CD4-positive, alpha-beta T cell treated with Interleukin-6 at 100 ng/mL for 8 hours (primary cell): Measurements from ENCODE around the gene CHST12.
"Not testable (repeated sequence)": the region's sequence is repeated elsewhere in the genome, so short reads cannot be mapped to it uniquely, and the experiment has no call there.

ENCODE experiments used
- DNase-seq: peaks from one replicate; pipeline ENCODE4 v3.0.0-alpha.2; 2020; ENCODE audit warnings: mixed read lengths, low spot score

The CHST12 gene

GRCh38 chr7:2460641-2461040 is 57.2 kb downstream of the CHST12 start:
- DNase-seq, result no peak

- DNase-seq, result no peak
These were observed 58.0 kb downstream of the CHST12 start for GRCh38 chr7:2461268-2462026.

DNA sequence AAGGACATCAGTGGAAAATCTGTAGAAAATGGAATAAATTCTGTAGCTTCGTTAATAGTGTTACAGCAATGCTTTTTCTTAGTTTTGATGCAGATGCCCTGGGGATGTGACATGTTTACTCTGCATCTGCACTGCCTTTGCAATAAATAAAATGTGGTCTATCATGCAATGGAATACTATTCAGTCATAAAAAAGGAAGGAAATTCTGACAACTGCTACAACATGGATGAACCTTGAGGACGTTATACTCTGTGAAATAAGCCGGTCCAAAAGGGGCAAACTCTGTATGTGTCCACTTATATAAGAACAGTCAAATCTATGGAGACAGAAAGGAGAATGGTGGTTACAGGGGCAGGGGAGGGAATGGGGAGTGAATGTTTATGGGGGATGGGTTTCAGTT is 59.3 kb downstream of the CHST12 start:
- no peak for DNase-seq

- no peak for DNase-seq
These were observed 62.5 kb downstream of the CHST12 start for GRCh38 chr7:2465928-2466327.

DNA sequence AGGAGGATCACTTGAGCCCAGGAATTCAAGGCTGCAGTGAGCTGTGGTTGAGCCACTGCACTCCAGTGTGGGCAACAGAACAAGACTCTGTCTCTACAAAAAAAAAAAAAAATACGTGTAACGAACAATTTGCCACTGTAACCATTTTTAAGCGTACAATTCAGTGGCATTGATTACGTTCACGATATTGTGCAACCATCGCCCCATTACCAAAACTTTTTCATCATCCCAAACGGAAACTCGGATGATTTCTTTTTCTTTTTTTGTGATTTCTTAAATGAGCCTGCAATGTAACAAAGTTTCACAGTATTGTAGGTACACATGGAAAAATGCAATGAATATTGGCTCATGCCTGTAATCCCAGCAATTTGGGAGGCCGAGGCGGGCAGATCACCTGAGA is 63.3 kb downstream of the CHST12 start:
- DNase-seq, result no peak

DNA sequence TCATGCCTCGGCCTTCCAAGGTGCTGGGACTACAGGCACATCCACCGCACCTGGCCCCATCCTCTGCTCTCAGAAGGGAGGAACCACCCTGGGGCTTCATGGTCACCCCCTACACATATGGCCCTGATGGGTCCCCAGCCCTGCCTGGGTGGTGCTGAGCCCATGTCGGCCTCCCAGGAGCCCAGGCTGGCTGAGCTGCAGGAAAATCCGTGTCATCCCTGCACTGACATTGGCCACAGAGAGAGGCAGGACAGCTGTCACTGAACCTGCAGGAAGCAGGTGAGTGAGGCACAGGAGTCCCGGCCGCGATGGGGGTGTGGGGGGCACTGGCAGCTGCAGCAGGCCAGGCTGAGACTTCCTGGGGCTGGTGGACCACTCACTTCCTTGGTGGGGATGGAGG is 64.8 kb downstream of the CHST12 start:
- no peak for DNase-seq

DNA sequence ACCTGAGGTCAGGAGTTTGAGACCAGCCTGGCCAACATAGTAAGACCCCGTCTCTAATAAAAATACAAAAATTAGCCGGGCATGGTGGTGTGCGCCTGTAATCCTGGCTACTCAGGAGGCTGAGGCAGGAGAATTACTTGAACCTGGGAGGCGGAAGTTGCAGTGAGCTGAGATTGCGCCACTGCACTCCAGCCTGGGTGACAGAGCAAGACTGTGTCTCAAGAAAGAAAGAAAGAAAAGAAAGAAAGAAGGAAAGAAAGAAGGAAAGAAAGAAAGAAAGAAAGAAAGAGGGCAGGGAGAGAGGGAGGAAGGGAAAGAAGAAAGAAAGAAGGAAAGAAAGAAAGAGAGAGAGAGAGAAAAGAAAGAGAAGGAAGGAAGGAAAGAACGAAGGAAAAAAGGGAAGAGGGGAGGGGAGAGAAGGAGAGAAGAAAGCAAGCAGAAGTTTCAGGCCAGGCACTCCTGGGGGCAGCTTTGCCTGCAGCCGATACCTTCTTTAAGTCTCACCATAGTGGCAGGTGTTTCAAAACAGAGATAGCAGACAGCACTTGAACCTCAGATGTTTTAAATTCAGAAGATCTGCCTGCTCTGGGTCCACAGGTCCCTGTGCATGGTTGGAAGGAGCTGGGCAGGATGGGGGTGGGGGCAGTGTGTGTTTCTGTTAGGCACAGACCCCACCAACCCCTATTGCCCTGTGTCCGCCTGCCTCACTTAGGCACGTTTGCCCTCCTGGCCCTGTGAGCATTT is 66.2 kb downstream of the CHST12 start:
- not testable (repeated sequence) for DNase-seq

DNA sequence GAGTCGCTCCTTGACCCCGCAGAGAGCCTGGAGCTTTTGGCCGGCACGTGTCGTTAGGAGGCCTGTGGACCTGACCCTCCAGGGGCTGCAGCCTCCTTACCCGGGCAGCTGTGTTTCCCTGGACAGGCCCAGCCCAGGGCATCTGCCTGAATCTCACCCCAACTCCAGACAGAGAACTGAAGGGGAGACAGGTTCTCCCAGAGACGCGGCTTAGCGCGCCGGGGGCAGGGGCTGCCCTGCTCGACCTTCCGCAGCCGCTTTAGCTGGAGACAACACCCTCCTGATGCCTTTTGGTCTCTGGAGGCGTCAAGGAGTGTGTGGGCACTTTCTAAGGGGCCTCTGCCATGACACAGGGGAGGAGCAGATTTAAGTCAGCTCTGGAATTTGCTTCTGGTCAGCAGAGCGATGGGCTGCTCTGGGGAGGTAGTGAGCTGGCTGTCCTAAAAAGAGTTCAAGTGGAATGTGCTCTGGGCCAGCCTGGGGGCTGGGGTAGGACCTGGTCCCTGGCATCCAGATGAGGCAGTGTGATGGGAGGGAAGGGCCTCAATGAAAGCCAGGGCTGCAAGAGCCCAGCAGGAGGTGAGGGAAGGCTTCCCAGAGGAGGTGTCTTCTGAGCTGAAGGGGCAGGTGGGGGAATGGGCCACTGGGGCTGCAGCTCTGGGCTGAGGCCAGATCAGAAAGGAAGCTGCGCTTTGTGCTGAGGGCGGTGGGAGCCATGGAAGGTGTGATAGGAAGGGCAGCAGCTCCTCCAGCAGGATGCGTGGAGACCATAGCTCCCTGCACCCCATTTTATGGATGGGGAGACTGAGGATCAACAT is 67.0 kb downstream of the CHST12 start:
- DNase-seq, result no peak

GRCh38 chr7:2471022-2471329 is 67.6 kb downstream of the CHST12 start:
- no peak for DNase-seq

DNA sequence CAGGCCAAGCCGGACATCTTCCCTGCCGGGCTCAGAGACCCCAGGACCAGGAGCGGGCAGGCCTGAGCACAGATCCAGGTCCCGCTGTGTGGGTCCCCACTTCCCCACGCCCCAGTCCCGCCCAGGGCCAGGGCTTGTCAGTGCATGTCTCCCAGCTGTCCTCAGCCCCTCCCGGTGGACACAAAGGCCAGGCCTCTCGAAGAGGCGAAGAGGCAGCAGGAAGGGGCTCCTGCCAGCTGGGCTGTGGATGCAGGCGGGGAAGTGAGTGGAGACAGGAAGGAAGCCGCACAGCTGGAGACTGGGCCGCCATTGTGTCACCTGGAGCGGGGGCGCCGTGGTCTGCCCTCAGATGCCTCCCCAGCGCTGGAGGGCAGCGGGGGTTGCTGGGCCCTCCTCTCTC is 68.0 kb downstream of the CHST12 start:
- no peak for DNase-seq

DNA sequence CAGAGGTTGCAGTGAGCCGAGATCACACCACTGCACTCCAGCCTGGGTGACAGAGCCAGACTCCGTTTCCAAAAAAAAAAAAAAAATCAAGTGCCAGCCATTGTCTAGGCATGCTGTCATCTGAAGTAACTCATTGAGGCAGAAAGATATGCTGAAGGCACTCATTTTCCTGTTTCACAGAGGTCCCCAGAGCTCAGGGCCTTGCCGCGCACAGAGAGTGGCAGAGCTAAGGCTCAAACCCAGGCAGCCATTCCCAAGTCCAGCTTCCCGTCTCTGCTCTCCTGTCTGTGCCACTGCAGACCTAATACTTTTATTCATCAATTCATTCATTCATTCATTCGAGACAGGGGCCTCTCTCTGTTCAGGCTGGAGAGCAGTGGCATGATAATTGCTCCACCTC is 69.3 kb downstream of the CHST12 start:
- no peak for DNase-seq

GRCh38 chr7:2473496-2474180 is 70.2 kb downstream of the CHST12 start:
- DNase-seq, result no peak

- no peak for DNase-seq
These were observed 70.8 kb downstream of the CHST12 start for GRCh38 chr7:2474224-2474623.

DNA sequence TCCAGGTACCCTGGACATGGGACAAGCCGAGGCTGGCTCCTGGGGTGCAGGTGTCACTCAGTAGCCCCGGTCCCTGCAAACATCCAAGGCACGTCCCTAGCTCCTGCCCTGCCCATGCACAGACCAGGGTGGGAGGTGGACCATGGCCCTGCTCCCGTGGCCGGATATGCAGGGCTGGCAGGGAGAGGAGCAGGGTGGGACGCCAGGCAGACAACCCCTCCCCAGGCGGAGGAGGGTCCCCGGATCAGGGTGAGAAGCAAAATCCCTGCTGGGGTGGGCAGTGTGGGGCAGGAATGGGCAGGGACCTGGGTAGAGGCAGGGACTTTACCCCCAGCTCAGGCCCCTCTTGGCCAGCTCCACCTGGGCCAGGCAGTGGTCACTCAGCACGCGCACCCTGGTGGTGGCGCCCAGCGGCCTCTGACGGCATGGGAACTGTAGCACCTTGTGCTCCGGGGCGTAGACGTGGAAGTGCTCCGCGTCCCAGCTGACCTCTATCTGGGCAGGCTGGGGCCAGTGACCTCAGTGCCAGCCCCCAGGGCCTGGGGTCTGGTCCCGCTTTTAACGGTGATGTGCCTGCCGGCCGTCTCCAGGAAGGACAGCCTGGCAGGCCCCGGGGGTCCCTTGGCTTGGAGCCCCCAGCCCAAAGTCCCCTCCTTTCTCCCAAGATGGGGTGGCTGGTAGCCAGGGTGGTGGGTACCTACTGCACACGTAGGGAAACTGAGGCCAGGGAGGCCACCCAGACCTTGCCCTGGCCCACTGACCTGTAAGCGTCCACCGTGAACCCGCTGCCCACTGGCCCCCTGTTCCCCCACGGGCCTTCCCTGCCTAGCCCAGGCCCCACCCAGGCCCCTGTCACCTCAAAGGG is 71.6 kb downstream of the CHST12 start:
- DNase-seq, result no peak

- no peak for DNase-seq
These were observed 72.2 kb downstream of the CHST12 start for GRCh38 chr7:2475678-2476015.

GRCh38 chr7:2476298-2476697 is 72.9 kb downstream of the CHST12 start, which contains the start of gene GRIFIN:
TSS of gene GRIFIN (minus strand) at chr7:2476398. CDS start at chr7:2476383, 15 bp downstream.
- no peak for DNase-seq

DNA sequence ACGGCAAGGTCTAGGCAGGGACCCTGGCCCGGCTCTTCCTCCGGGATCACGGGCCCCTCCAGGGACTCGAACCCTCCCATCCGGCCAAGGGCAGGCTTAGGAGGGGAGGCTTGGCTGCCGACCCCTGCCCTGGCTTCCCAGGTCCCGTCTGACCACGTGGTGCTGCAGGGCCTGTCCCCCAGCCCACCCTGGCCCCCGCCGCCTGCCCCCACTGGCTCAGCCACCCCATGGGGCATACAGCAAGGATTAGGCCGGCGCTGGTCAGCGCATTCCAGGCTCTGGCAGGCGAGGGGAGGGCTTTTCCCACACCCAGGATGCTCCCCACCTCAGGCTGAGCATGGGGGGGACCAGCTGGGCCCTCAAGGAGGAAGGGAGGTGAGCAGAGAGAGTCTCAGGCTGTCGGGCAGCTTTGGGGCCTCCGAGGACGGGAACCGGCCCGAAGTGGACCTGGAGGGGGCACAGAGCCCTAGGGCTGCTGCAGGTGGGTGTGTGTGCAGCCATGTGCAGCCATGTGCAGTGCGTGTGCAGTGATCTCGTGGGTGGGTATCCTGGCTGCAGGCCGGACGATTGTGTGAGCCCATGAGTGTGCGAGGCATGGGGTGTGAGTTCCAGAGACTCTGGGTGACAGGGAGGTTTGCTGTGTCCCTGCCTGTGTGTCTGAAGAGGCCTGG is 73.5 kb downstream of the CHST12 start:
- no peak for DNase-seq

DNA sequence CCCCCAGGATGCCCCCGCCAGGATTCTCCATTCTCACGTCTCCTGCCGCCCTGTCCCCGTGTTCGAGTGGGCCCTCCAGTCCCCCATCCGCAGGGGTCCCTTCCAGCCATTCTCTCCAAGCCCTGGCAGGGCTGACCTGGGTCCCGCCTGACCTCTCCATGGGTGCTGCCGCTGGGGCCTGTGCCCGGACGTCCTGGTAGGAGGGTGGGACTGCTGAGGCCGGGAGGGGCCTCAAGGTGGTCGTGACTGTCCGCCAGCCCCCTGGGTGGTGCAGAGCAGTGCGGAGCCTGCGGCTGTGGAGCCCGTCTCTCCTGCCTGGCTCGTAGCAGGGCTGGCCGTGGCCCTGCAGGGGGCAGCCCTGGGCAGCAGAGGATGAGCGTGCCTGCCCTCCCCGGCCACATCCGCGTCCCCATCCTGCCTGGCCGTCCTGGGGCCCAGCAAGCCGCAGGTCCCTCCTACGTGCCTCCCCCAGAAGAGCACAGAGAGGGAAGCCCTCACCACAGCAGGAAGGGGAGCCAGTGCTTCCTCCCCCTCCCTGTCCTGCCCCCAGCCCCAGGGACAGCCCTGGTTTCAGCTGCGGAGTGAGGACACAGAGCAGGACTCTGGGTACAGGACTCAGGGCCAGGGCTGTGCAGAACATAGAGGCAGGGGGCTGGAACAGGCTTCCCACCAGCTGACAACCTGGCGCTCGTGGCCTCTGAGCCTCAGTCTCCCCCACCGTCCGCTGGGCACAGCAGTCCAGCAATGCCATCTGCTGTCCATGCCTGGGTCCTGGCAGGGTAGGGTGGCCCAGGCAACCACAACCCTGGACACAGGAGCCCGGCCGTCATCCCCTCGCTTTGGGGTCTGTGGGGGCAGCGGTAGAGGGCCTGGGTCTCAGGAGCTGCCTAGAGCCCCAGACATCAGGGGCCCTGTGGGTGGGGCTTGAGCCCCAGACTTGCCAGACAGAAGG is 74.3 kb downstream of the CHST12 start:
- DNase-seq, result peak; percentile 64

DNA sequence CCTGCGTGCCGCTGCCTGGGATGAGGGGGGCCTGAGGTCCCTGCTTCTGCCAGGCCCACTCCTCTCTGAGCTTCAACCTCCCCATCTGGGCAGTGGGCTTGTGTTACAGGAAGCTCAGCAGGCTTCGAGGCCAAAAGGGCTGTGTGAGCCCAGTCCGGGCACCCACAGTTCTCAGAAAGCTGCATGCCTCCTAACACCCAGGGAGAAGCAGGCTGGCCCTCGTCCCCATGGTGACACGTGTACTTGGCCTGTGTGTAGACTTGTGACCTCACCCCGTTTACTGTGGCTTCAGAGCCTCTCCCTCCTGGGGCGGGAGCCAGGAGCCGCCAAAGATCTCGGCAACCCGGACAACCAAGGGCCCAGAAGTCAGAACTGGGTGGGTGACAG is 75.0 kb downstream of the CHST12 start:
- DNase-seq, result no peak

DNA sequence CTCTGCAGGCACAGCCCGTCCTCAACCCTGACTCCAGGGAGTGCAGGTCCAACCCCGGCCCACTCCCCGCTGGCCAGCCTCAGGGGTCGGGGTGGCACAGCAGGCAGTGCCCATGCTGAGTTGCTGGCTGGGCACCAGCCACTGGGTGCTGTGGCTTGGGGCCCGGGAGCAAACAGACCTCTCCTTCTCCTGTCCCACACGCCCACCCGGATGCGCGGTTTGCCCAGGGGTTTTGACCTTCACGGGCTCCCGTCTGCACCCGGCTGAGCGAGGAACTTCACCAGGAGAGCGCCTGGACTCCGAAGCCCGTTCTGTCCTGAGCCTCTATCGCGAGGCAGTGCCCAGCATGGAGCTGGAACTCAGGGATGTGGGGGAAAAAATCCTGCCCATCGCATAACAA is 75.4 kb downstream of the CHST12 start:
- no peak for DNase-seq
